Kidney (tissue), 14 donors: ENCODE data around the gene ANKS1A. TPM values are rescaled to one million over a fixed set of nuclear protein-coding genes. Genes with fewer than 3 reads are reported as not detected.
A peak's percentile ranks its signal among the peaks of the same experiment; 100 is the strongest.

Source experiments
- DNase-seq, 5 donors: peaks; one replicate each; pipeline ENCODE4 v3.0.0-alpha.2; 2013 to 2020
- FAIRE-seq: peaks from 2 replicates; lab custom pipeline; 2012; peaks lifted over from hg19 to GRCh38; lab: Jason Lieb, UNC
- H3K27ac ChIP-seq, 2 donors: one replicate each; pipeline ENCODE4 v1.7.0; 2013; ENCODE audit warnings: low read depth in 2 of 2, low read length in 2 of 2, inconsistent platforms in 1 of 2
- H3K27me3 ChIP-seq: one replicate; pipeline ENCODE4 v1.7.1; 2013; ENCODE audit warnings: low read length, inconsistent platforms; ENCODE audit not compliant: control insufficient read depth, insufficient read depth
- H3K36me3 ChIP-seq, 3 donors: one replicate each; pipeline versions ENCODE4 v1.7.0 to v1.7.1; 2013; ENCODE audit warnings: low read length in 3 of 3, control low read depth in 1 of 3, inconsistent platforms in 1 of 3; ENCODE audit not compliant: insufficient read depth in 3 of 3, control insufficient read depth in 2 of 3
- H3K4me1 ChIP-seq, 3 donors: one replicate each; pipeline versions ENCODE4 v1.7.0 to v1.7.1; 2013; ENCODE audit warnings: low read length in 3 of 3, inconsistent platforms in 1 of 3, low read depth in 1 of 3; ENCODE audit not compliant: control insufficient read depth in 2 of 3, insufficient read depth in 2 of 3
- H3K4me3 ChIP-seq, 3 donors: one replicate each; pipeline versions ENCODE4 v1.7.0 to v1.8.1; 2013; ENCODE audit warnings: low read length in 3 of 3, control low read depth in 1 of 3, inconsistent platforms in 1 of 3
- H3K9ac ChIP-seq, 3 donors: one replicate each; pipeline versions ENCODE4 v1.7.0 to v1.7.1; 2013; ENCODE audit warnings: low read length in 3 of 3, control low read depth in 1 of 3, inconsistent platforms in 1 of 3
- H3K9me3 ChIP-seq, 3 donors: one replicate each; pipeline versions ENCODE4 v1.7.0 to v1.7.1; 2013; ENCODE audit warnings: low read length in 3 of 3, control low read depth in 1 of 3, inconsistent platforms in 1 of 3; ENCODE audit not compliant: control insufficient read depth in 2 of 3, insufficient read depth in 1 of 3
- CTCF ChIP-seq: IDR thresholded peaks from 3 replicates; pipeline ENCODE4 v1.5.1; 2012; ENCODE audit warnings: mild to moderate bottlenecking, moderate library complexity, borderline replicate concordance; ENCODE audit not compliant: insufficient read depth; ENCODE audit errors: extremely low read depth
- intact Hi-C: fragments of 100-400 bp; cut with DNase I; formaldehyde crosslinking; loops from one replicate; pipeline ENCODE4 v1.11.1; 2022
- polyA plus RNA-seq: library from polyadenylated mRNA; stranded (reverse); fragments of 350-450 nt; fragmentation: Illumina TruSeq; extraction: RNeasy Lipid Tissue Mini Kit (QIAGEN cat#74804); gene quantifications from one replicate; pipeline ENCODE4 v1.2.3, GENCODE V29; 2014; ENCODE audit warnings: low read depth, low replicate concordance; ENCODE audit not compliant: insufficient read depth
- total RNA-seq: library from RNA; stranded (reverse); fragmentation: NEBNext Ultra II Directional; extraction: Animal tissue kit (Norgen Biotek cat#: 25700); gene quantifications from one replicate; pipeline ENCODE4 v1.2.1, GENCODE V29; 2021
- donor health status: control.
- donor health status: control.
- donor health status: control.
- donor health status: control.
- donor health status: control.
- donor health status: DM: yes; HTN: yes; CAD: no.
- donor health status: Normal renal cell carcinoma (clear cell type).

ANKS1A gene
- total and polyA plus RNA-seq, 2 donors from 2014 or later = 9.4 to 25.9 TPM

DNA sequence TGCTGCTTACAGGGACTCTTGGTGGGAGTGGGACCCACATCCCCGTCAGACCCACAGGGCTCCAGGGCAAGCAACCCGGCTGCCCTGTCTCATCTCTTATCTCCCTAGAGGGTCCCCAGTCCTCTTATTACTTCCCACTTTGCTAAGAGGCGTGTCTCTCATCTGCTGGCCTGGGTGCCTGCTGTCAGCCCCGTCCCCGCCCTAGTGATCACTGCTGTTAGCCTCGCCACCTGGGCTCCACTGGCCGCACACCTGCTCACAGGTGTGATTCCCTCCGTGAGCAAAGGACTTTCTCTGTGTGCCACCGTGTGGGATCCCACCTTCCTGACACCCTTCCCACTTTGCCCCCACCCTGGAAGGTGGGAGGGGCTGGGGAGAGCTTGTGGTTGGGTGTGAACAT is 194.5 kb downstream of the ANKS1A start:
- H3K27me3 ChIP-seq = no peaks in the 10 kb centered on the region
- no peak for FAIRE-seq
- H3K36me3 ChIP-seq = peaks cover 3 to 38% (median 29%) of the 10 kb centered on the region in 3 donors
- intact Hi-C loops = no loop called here
- no peak for TF ChIP-seq CTCF
- peaks cover 0 to 13% (median 6%) of the 10 kb centered on the region in 3 donors for H3K4me1 ChIP-seq
- H3K4me3 ChIP-seq = no peak overlapping the region
- H3K9me3 ChIP-seq = no peaks in the 10 kb centered on the region
- no peak for DNase-seq
- no peak overlapping the region for H3K27ac ChIP-seq
- no peak overlapping the region for H3K9ac ChIP-seq

DNA sequence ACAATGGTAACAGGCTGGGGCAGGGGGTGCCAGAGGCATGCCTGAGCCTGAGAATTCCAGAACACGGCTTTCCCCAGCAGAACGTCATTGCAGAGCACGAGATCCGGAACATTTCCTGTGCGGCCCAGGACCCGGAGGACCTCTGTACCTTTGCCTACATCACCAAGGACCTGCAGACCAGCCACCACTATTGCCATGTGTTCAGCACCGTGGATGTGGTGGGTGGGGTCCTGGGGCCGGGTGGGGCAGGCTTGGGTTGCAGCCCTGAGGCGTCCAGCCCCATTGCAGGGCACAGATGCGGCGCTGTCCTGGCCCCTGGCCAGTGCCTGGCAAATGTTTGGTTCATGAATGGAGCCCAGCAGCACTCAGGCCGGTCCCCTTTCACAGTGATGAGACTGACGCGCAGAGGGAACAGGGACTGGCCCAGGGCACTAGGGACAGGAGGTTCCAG is 195.0 kb downstream of the ANKS1A start:
- no peak for TF ChIP-seq CTCF
- Histone ChIP-seq H3K27me3 (no peaks in the 10 kb centered on the region), H3K4me3 (no peak overlapping the region), H3K36me3 (peaks cover 3 to 38% (median 29%) of the 10 kb centered on the region in 3 donors), H3K27ac (no peak overlapping the region), H3K4me1 (peaks cover 0 to 17% (median 6%) of the 10 kb centered on the region in 3 donors), H3K9me3 (no peaks in the 10 kb centered on the region), H3K9ac (no peak overlapping the region)
- DNase-seq = peak in 1 of 5 donors; percentile 21
- no peak for FAIRE-seq
- intact Hi-C loops = no loop called here

- no peaks in the 10 kb centered on the region for H3K27me3 ChIP-seq
- H3K4me3 ChIP-seq = no peak overlapping the region
- H3K4me1 ChIP-seq = peaks cover 0 to 20% (median 6%) of the 10 kb centered on the region in 3 donors
- TF ChIP-seq CTCF = no peak
- H3K27ac ChIP-seq = no peak overlapping the region
- DNase-seq (no peak), FAIRE-seq (no peak)
- H3K9ac ChIP-seq = no peak overlapping the region
- intact Hi-C loops = no loop called here
- peaks cover 3 to 33% (median 29%) of the 10 kb centered on the region in 3 donors for H3K36me3 ChIP-seq
- H3K9me3 ChIP-seq = no peaks in the 10 kb centered on the region
Measured at GRCh38 chr6:35084511-35085203, 195.6 kb downstream of the ANKS1A start.
